ENCODE measurements around the gene ITIH3.

The ITIH3 gene

GRCh38 chr3:52846432-52846965, 51.9 kb downstream of the ITIH3 start:
- DNase-seq: no peak

GRCh38 chr3:52847241-52847640, 52.6 kb downstream of the ITIH3 start:
- DNase-seq: no peak

GRCh38 chr3:52847726-52848125, 53.1 kb downstream of the ITIH3 start:
- DNase-seq: no peak

GRCh38 chr3:52848617-52849016, 54.0 kb downstream of the ITIH3 start:
- DNase-seq: no peak

GRCh38 chr3:52849656-52850055, 55.1 kb downstream of the ITIH3 start:
- no peak for DNase-seq

- no peak for DNase-seq
Observed at GRCh38 chr3:52851348-52851747, 56.8 kb downstream of the ITIH3 start.

GRCh38 chr3:52852419-52852818, 57.8 kb downstream of the ITIH3 start:
- no peak for DNase-seq

- no peak for DNase-seq
Observed at GRCh38 chr3:52854013-52854412, 59.4 kb downstream of the ITIH3 start.

- DNase-seq: no peak
Observed at GRCh38 chr3:52856666-52857065, 62.1 kb downstream of the ITIH3 start.

GRCh38 chr3:52857133-52857532, 62.5 kb downstream of the ITIH3 start:
- no peak for DNase-seq

GRCh38 chr3:52857864-52858263, 63.3 kb downstream of the ITIH3 start:
- DNase-seq: no peak
